H1 (cell line): ENCODE data around the gene TSPAN33. TPM values are rescaled to one million over a fixed set of nuclear protein-coding genes. Genes with fewer than 3 reads are reported as not detected.

Experiments used
- CTCF ChIA-PET: fragments of 300-600 bp; sonication (Branson Sonifier 250); formaldehyde crosslinking; loops from one replicate; lab custom pipeline; 2021; ENCODE audit not compliant: partially characterized antibody; lab: Charles Lee
- POLR2A ChIA-PET: fragments of 300-600 bp; sonication (Branson Sonifier 250); formaldehyde crosslinking; loops from one replicate; lab custom pipeline; 2021; ENCODE audit warnings: inconsistent platforms; ENCODE audit not compliant: partially characterized antibody; lab: Charles Lee
- DNase-seq, 2 experiments: peaks; one replicate each; pipeline versions ENCODE4 v3.0.0 to v3.0.0-alpha.2; 2010 to 2022; ENCODE audit warnings: low spot score in 2 of 2, low read depth in 1 of 2, mixed read lengths in 1 of 2
- FAIRE-seq: peaks from 2 replicates; lab custom pipeline; 2011; peaks lifted over from hg19 to GRCh38; lab: Jason Lieb, UNC
- H2AFZ ChIP-seq: 2 replicates; pipeline ENCODE4 v1.8.1; 2012; ENCODE audit warnings: low read length, inconsistent platforms
- H2AK5ac ChIP-seq: 2 replicates; pipeline ENCODE4 v1.6.1; 2013; ENCODE audit warnings: low read depth, low read length
- H2BK120ac ChIP-seq: replicated peaks from 2 replicates; pipeline ENCODE3; 2013; ENCODE audit warnings: low read depth, low read length, inconsistent platforms
- H2BK12ac ChIP-seq: 2 replicates; pipeline ENCODE4 v1.6.1; 2013; ENCODE audit warnings: low read depth, low read length
- H2BK15ac ChIP-seq: 2 replicates; pipeline ENCODE4 v1.6.1; 2013; ENCODE audit warnings: low read length
- H2BK20ac ChIP-seq: 2 replicates; pipeline ENCODE4 v1.6.1; 2013; ENCODE audit warnings: low read length
- H2BK5ac ChIP-seq: 2 replicates; pipeline ENCODE4 v1.6.1; 2013; ENCODE audit warnings: low read depth, low read length
- H3K14ac ChIP-seq: 2 replicates; pipeline ENCODE4 v1.6.1; 2013; ENCODE audit warnings: inconsistent platforms; ENCODE audit not compliant: insufficient read length
- H3K18ac ChIP-seq: 2 replicates; pipeline ENCODE4 v1.6.1; 2013; ENCODE audit warnings: low read length; ENCODE audit errors: extremely low read depth
- H3K23ac ChIP-seq: 2 replicates; pipeline ENCODE4 v1.6.1; 2013; ENCODE audit warnings: inconsistent platforms; ENCODE audit not compliant: insufficient read length
- H3K23me2 ChIP-seq: 2 replicates; pipeline ENCODE4 v1.6.1; 2013; ENCODE audit warnings: low read depth, low read length
- H3K27ac ChIP-seq: 2 replicates; pipeline ENCODE4 v1.6.1; 2011; ENCODE audit warnings: low read depth, low read length, inconsistent platforms
- H3K27me3 ChIP-seq, 4 experiments: replicated peaks in 1 of 4; 1 replicate in 1 of 4; 2 replicates in 3 of 4; pipeline versions ENCODE4 v1.6.1 to v1.8.1; 2011 to 2013; ENCODE audit warnings: low read length in 3 of 4, mild to moderate bottlenecking in 3 of 4, inconsistent platforms in 2 of 4, mixed read lengths in 2 of 4, moderate library complexity in 1 of 4; ENCODE audit not compliant: control insufficient read depth in 3 of 4, insufficient read depth in 3 of 4; ENCODE audit errors: extremely low read depth in 1 of 4
- H3K36me3 ChIP-seq, 4 experiments: 2 replicates each; pipeline versions ENCODE4 v1.6.1 to v1.8.1; 2011 to 2013; ENCODE audit warnings: mild to moderate bottlenecking in 4 of 4, low read length in 3 of 4, moderate library complexity in 2 of 4, control low read depth in 1 of 4, inconsistent platforms in 1 of 4; ENCODE audit not compliant: insufficient read depth in 4 of 4, control insufficient read depth in 2 of 4
- H3K4ac ChIP-seq: replicated peaks from 2 replicates; pipeline ENCODE3; 2013; ENCODE audit warnings: low read length, low read depth, mixed read lengths, inconsistent platforms; ENCODE audit not compliant: insufficient read length
- H3K4me1 ChIP-seq, 4 experiments: replicated peaks in 1 of 4; 1 replicate in 1 of 4; 2 replicates in 3 of 4; pipeline versions ENCODE4 v1.6.1 to v1.8.1; 2011 to 2013; ENCODE audit warnings: low read length in 3 of 4, inconsistent platforms in 2 of 4, mixed read lengths in 1 of 4; ENCODE audit not compliant: insufficient read depth in 4 of 4, control insufficient read depth in 3 of 4
- H3K4me2 ChIP-seq, 2 experiments: 2 replicates each; pipeline versions ENCODE4 v1.6.1 to v1.8.1; 2011 to 2013; ENCODE audit warnings: low read depth in 2 of 2, low read length in 2 of 2, control low read depth in 1 of 2, inconsistent platforms in 1 of 2, mild to moderate bottlenecking in 1 of 2; ENCODE audit not compliant: insufficient read depth in 1 of 2
- H3K4me3 ChIP-seq, 4 experiments: fragments of 200-600, 300-600 bp in 1 of 4; sonication (generic), shearing (Covaris generic), sonication (Bioruptor Twin) in 1 of 4; 2 replicates each; pipeline versions ENCODE4 v1.5.1 to v1.8.1; 2011 to 2016; ENCODE audit warnings: low read length in 4 of 4, low read depth in 3 of 4, control low read depth in 2 of 4, inconsistent platforms in 2 of 4, mild to moderate bottlenecking in 2 of 4, mixed read lengths in 1 of 4, moderate library complexity in 1 of 4; ENCODE audit not compliant: insufficient read depth in 2 of 4; ENCODE audit errors: extremely low read depth in 1 of 4
- H3K56ac ChIP-seq: replicated peaks from 2 replicates; pipeline ENCODE3; 2013; ENCODE audit warnings: low read depth, mild to moderate bottlenecking, mixed read lengths, low read length, inconsistent platforms; ENCODE audit not compliant: insufficient read length
- H3K79me1 ChIP-seq: 2 replicates; pipeline ENCODE4 v1.6.1; 2013; ENCODE audit warnings: low read depth, low read length, control low read depth
- H3K79me2 ChIP-seq, 2 experiments: 2 replicates each; pipeline versions ENCODE4 v1.6.1 to v1.8.1; 2012 to 2013; ENCODE audit warnings: low read length in 2 of 2, mild to moderate bottlenecking in 2 of 2, inconsistent platforms in 1 of 2; ENCODE audit not compliant: insufficient read depth in 2 of 2, control insufficient read depth in 1 of 2
- H3K9ac ChIP-seq, 4 experiments: replicated peaks in 1 of 4; 1 replicate in 1 of 4; 2 replicates in 3 of 4; pipeline versions ENCODE4 v1.6.1 to v1.8.1; 2011 to 2013; ENCODE audit warnings: low read depth in 3 of 4, low read length in 3 of 4, control low read depth in 2 of 4, mild to moderate bottlenecking in 2 of 4, moderate library complexity in 2 of 4, inconsistent platforms in 1 of 4; ENCODE audit errors: extremely low read depth in 1 of 4
- H3K9me3 ChIP-seq, 2 experiments: 2 replicates each; pipeline versions ENCODE4 v1.6.1 to v1.8.1; 2012 to 2013; ENCODE audit warnings: mild to moderate bottlenecking in 2 of 2, moderate library complexity in 2 of 2, control low read depth in 1 of 2, inconsistent platforms in 1 of 2, low read depth in 1 of 2, low read length in 1 of 2, mixed read lengths in 1 of 2; ENCODE audit not compliant: insufficient read depth in 2 of 2
- H4K20me1 ChIP-seq, 2 experiments: replicated peaks in 1 of 2; 2 replicates each; pipeline versions ENCODE3 to v1.8.1; 2011 to 2013; ENCODE audit warnings: inconsistent platforms in 2 of 2, low read length in 2 of 2, mild to moderate bottlenecking in 1 of 2; ENCODE audit not compliant: insufficient read depth in 2 of 2, control insufficient read depth in 1 of 2
- H4K5ac ChIP-seq: 2 replicates; pipeline ENCODE4 v1.6.1; 2013; ENCODE audit warnings: low read length, low read depth, mixed read lengths, inconsistent platforms; ENCODE audit not compliant: insufficient read length
- H4K8ac ChIP-seq: 2 replicates; pipeline ENCODE4 v1.8.0; 2013; ENCODE audit warnings: mild to moderate bottlenecking, moderate library complexity, low read length, inconsistent platforms; ENCODE audit not compliant: insufficient read depth; ENCODE audit errors: extremely low read depth
- H4K91ac ChIP-seq: replicated peaks from 2 replicates; pipeline ENCODE3; 2013; ENCODE audit warnings: low read length, mixed read lengths, inconsistent platforms; ENCODE audit not compliant: insufficient read length
- BCL11A ChIP-seq, 2 experiments: IDR thresholded peaks; one replicate each; pipeline ENCODE4 v1.6.1; 2011; ENCODE audit warnings: low read depth in 2 of 2, low read length in 2 of 2, mild to moderate bottlenecking in 2 of 2
- CEBPB ChIP-seq: IDR thresholded peaks from 2 replicates; pipeline ENCODE4 v1.6.1; 2012; ENCODE audit warnings: low read depth, low read length
- CHD2 ChIP-seq: IDR thresholded peaks from 2 replicates; pipeline ENCODE4 v1.6.1; 2012; ENCODE audit warnings: low read length, improper control_type of control experiment
- CTBP2 ChIP-seq: IDR thresholded peaks from 2 replicates; pipeline ENCODE4 v1.7.0; 2011; ENCODE audit warnings: borderline replicate concordance, mild to moderate bottlenecking, moderate library complexity, mixed read lengths, low read length; ENCODE audit not compliant: insufficient read depth, insufficient read length
- EGR1 ChIP-seq: IDR thresholded peaks from 2 replicates; pipeline ENCODE4 v1.6.1; 2011; ENCODE audit warnings: low read depth, low read length, borderline replicate concordance
- KDM4A ChIP-seq: IDR thresholded peaks from one replicate; pipeline ENCODE4 v1.7.1; 2012; ENCODE audit warnings: low read depth, mild to moderate bottlenecking, moderate library complexity, low read length, inconsistent platforms; ENCODE audit not compliant: severe bottlenecking
- PHF8 ChIP-seq: fragments of 200-600 bp; sonication (generic); conservative IDR thresholded peaks from 2 replicates; pipeline ENCODE4 v1.7.1; 2012; ENCODE audit warnings: low read depth, mild to moderate bottlenecking, inconsistent platforms, low read length, moderate library complexity
- SIRT6 ChIP-seq: IDR thresholded peaks from one replicate; pipeline ENCODE4 v1.7.1; 2012; ENCODE audit warnings: low read length, inconsistent platforms
- SIX5 ChIP-seq: IDR thresholded peaks from 2 replicates; pipeline ENCODE4 v1.6.1; 2011; ENCODE audit warnings: mild to moderate bottlenecking, low read depth, low read length
- SP1 ChIP-seq: IDR thresholded peaks from 2 replicates; pipeline ENCODE4 v1.6.1; 2011; ENCODE audit warnings: low read depth, low read length
- WGBS, 2 experiments: shearing (Covaris generic) in 1 of 2; methylation state at CpG; one replicate each; pipeline versions ENCODE4 v1.1.6 to v1.1.7; 2013 to 2015; ENCODE audit warnings: low lambda C conversion rate in 2 of 2, mixed read lengths in 2 of 2, inconsistent platforms in 1 of 2, low coverage in 1 of 2, missing lambda C conversion rate in 1 of 2; ENCODE audit not compliant: insufficient replicate concordance in 2 of 2, insufficient coverage in 1 of 2, insufficient read length in 1 of 2; ENCODE audit errors: extremely low coverage in 1 of 2, missing lambda C conversion rate in 1 of 2; 5-methylcytosine and 5-hydroxymethylcytosine counted together
- polyA plus RNA-seq, 7 experiments: library from polyadenylated mRNA; depleted of rRNA in 3 of 7; stranded (reverse) in 5 of 7; unstranded in 2 of 7; fragments of >200 nt in 5 of 7; fragments of 200-250 nt in 2 of 7; gene quantifications; 1 replicate in 5 of 7; 2 replicates in 1 of 7; 4 replicates in 1 of 7; pipeline versions ENCODE4 v1.2.1 to v1.2.3, GENCODE V29; 2011 to 2013; ENCODE audit warnings: missing spikeins in 2 of 7, mixed read lengths in 2 of 7
- total RNA-seq: library from RNA; stranded (reverse); fragmentation: NEBNext Ultra II Directional; extraction: Animal tissue kit (Norgen Biotek cat#: 25700); gene quantifications from 2 replicates; pipeline ENCODE4 v1.2.1, GENCODE V29; 2021
- TF ChIP-seq, protein P1 (sequence below): IDR thresholded peaks from 2 replicates; pipeline ENCODE4 v1.6.1; 2012; ENCODE audit warnings: low read length, inconsistent platforms

Gene TSPAN33
- total and polyA plus RNA-seq, 2 of the 8 experiments (the other 6 are each of a cell fraction or from before 2014, with no cell fraction given): 42.8 to 47.1 TPM

DNA sequence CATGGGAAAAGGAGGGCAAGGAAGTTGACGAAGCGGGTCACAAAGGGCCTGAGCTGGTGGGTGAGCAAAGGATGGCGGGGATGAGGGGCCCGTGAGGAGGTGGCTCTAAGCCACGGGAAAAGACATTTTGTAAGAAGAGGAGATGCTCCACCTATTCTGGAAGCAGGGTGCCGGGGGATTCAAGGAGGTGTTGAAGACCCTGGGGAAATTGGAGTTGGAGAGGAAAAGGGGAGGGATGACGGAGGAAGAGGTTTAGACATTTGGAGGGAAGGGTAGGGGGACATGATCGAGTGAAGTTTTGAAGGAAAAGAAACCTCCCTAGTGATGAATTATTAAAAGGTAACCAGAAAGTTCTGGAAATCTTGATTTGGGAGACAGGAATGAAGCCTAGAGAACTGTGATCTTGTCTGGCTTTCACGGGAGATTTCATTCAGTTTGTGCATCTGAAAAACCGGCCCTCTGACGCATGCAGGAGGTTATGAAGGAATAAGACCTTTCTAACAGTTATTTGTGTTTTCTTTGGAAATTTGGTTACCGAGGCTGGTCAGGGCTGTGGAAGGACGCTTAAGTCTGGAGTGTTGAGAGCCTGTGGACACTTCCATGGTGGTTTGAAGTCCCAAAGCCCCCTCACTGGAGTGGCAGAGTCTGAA lies 45.3 kb downstream of the TSPAN33 start:
- no peak for FAIRE-seq
- ChIA-PET POLR2A (interaction anchor here (0.6 to 7.9 kb wide), 16 partner anchors 9 to 245 kb away, joined by 3 to 116 read pairs (median 4); partner anchors contain the start of genes AHCYL2 and TSPAN33), CTCF (interaction anchor here (0.7 to 1.9 kb wide), 4 partner anchors 10 to 29 kb away, joined by 3 to 8 read pairs (median 4); no protein-coding TSS in a partner anchor)
- H3K79me1 ChIP-seq: peaks cover 10% of the 10 kb centered on the region
- peak overlapping the region; percentile 48; the same call in 1 of the 2 replicates for H3K27ac ChIP-seq
- H3K4me2 ChIP-seq: peak overlapping the region; percentile 91
- H3K56ac ChIP-seq: no peak overlapping the region
- H3K9me3 ChIP-seq: no peaks in the 10 kb centered on the region
- peak overlapping the region in 3 of 4 experiments; percentile 81 to 85 (median 85); a peak in 6 of 7 replicates for H3K9ac ChIP-seq
- H3K79me2 ChIP-seq: peaks cover 24 to 53% of the 10 kb centered on the region in 2 experiments
- H3K23ac ChIP-seq: no peak overlapping the region
- no peak overlapping the region for H4K5ac ChIP-seq
- H2BK20ac ChIP-seq: no peak overlapping the region
- H3K18ac ChIP-seq: 0 out of 2 replicates have a peak overlapping the region, but pooled peaks have one; percentile 84
- peaks cover 4 to 12% (median 9%) of the 10 kb centered on the region in 4 experiments; a peak in 6 of 7 replicates for H3K4me1 ChIP-seq
- H4K91ac ChIP-seq: no peak overlapping the region
- peaks cover 0 to 12% (median 6%) of the 10 kb centered on the region in 4 experiments; a peak in 4 of 7 replicates for H3K27me3 ChIP-seq
- no peak overlapping the region for H3K4ac ChIP-seq
- H2AFZ ChIP-seq: no peak overlapping the region
- DNase-seq: no peak
- no peak overlapping the region for H2BK12ac ChIP-seq
- peaks cover 13 to 14% of the 10 kb centered on the region in 2 experiments for H4K20me1 ChIP-seq
- no peak overlapping the region for H3K14ac ChIP-seq
- H2BK120ac ChIP-seq: no peak overlapping the region
- peaks cover 16% of the 10 kb centered on the region for H3K23me2 ChIP-seq
- WGBS, 2 experiments: 20% methylated on average over 13 of the region's 13 CpGs; no CpG with 5 or more reads in 1 of the 2 experiments
- H4K8ac ChIP-seq: peak overlapping the region; percentile 86; the same call in 1 of the 2 replicates
- peak overlapping the region; percentile 80 to 99 (median 90) for H3K4me3 ChIP-seq
- H3K36me3 ChIP-seq: peaks cover 0 to 6% (median 2%) of the 10 kb centered on the region in 4 experiments; a peak in 1 of 8 replicates
- no peak overlapping the region for H2BK5ac ChIP-seq
- no peak overlapping the region for H2AK5ac ChIP-seq
- H2BK15ac ChIP-seq: no peak overlapping the region
- TF ChIP-seq KDM4A: no peak
- no peak for TF ChIP-seq PHF8
- no peak for TF ChIP-seq SIX5
- TF ChIP-seq SP1: no peak
- no peak for TF ChIP-seq CHD2
- TF ChIP-seq SIRT6: no peak
- TF ChIP-seq EGR1: no peak
- no peak for TF ChIP-seq BCL11A (IDR thresholded peaks at IDR 0.05; ENCODE audit: low read depth in 2 of 2, low read length in 2 of 2)
- TF ChIP-seq CTBP2: no peak
- TF ChIP-seq, protein P1, sequence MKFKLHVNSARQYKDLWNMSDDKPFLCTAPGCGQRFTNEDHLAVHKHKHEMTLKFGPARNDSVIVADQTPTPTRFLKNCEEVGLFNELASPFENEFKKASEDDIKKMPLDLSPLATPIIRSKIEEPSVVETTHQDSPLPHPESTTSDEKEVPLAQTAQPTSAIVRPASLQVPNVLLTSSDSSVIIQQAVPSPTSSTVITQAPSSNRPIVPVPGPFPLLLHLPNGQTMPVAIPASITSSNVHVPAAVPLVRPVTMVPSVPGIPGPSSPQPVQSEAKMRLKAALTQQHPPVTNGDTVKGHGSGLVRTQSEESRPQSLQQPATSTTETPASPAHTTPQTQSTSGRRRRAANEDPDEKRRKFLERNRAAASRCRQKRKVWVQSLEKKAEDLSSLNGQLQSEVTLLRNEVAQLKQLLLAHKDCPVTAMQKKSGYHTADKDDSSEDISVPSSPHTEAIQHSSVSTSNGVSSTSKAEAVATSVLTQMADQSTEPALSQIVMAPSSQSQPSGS: no peak
- TF ChIP-seq CEBPB: no peak
